ENCODE results near the gene NUDT2. TPM values are rescaled to one million over a fixed set of nuclear protein-coding genes. Genes with fewer than 3 reads are reported as not detected.

Gene NUDT2
- polyA plus RNA-seq, 1 donor from 2014 or later: 62.6 TPM

GRCh38 chr9:34382054-34382453 lies 52.7 kb downstream of the NUDT2 start:
- no peak overlapping the region for H2AFZ ChIP-seq (ENCODE audit: low read depth, low read length)
- TF ChIP-seq RAD21 (conservative IDR thresholded peaks at IDR 0.05) (no peak), EP300 (conservative IDR thresholded peaks at IDR 0.05; ENCODE audit: poor library complexity, severe bottlenecking) (no peak), TAF1 (IDR thresholded peaks at IDR 0.05; ENCODE audit: low read depth) (no peak), EZH2 (IDR thresholded peaks at IDR 0.05; ENCODE audit: borderline replicate concordance, insufficient read depth, low read length, poor library complexity, severe bottlenecking) (no peak), MXI1 (conservative IDR thresholded peaks at IDR 0.05; ENCODE audit: poor library complexity, severe bottlenecking) (no peak), SMC3 (conservative IDR thresholded peaks at IDR 0.05; ENCODE audit: poor library complexity) (no peak), POLR2AphosphoS5 (IDR thresholded peaks at IDR 0.05) (no peak)
- TF ChIP-seq, protein P1, sequence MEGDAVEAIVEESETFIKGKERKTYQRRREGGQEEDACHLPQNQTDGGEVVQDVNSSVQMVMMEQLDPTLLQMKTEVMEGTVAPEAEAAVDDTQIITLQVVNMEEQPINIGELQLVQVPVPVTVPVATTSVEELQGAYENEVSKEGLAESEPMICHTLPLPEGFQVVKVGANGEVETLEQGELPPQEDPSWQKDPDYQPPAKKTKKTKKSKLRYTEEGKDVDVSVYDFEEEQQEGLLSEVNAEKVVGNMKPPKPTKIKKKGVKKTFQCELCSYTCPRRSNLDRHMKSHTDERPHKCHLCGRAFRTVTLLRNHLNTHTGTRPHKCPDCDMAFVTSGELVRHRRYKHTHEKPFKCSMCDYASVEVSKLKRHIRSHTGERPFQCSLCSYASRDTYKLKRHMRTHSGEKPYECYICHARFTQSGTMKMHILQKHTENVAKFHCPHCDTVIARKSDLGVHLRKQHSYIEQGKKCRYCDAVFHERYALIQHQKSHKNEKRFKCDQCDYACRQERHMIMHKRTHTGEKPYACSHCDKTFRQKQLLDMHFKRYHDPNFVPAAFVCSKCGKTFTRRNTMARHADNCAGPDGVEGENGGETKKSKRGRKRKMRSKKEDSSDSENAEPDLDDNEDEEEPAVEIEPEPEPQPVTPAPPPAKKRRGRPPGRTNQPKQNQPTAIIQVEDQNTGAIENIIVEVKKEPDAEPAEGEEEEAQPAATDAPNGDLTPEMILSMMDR (IDR thresholded peaks at IDR 0.05; ENCODE audit: poor library complexity, severe bottlenecking): no peak
- TF ChIP-seq, protein P2, sequence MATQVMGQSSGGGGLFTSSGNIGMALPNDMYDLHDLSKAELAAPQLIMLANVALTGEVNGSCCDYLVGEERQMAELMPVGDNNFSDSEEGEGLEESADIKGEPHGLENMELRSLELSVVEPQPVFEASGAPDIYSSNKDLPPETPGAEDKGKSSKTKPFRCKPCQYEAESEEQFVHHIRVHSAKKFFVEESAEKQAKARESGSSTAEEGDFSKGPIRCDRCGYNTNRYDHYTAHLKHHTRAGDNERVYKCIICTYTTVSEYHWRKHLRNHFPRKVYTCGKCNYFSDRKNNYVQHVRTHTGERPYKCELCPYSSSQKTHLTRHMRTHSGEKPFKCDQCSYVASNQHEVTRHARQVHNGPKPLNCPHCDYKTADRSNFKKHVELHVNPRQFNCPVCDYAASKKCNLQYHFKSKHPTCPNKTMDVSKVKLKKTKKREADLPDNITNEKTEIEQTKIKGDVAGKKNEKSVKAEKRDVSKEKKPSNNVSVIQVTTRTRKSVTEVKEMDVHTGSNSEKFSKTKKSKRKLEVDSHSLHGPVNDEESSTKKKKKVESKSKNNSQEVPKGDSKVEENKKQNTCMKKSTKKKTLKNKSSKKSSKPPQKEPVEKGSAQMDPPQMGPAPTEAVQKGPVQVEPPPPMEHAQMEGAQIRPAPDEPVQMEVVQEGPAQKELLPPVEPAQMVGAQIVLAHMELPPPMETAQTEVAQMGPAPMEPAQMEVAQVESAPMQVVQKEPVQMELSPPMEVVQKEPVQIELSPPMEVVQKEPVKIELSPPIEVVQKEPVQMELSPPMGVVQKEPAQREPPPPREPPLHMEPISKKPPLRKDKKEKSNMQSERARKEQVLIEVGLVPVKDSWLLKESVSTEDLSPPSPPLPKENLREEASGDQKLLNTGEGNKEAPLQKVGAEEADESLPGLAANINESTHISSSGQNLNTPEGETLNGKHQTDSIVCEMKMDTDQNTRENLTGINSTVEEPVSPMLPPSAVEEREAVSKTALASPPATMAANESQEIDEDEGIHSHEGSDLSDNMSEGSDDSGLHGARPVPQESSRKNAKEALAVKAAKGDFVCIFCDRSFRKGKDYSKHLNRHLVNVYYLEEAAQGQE (IDR thresholded peaks at IDR 0.05; ENCODE audit: borderline replicate concordance): no peak
- H3K4me3 ChIP-seq (ENCODE audit: low read length): no peak overlapping the region
- no peak overlapping the region for H3K9ac ChIP-seq (ENCODE audit: low read length)
- H3K4me2 ChIP-seq (ENCODE audit: low read length): no peak overlapping the region
- H3K79me2 ChIP-seq (replicated peaks; ENCODE audit: insufficient read depth, low read length): no peaks in the 10 kb centered on the region
- H3K9me3 ChIP-seq (ENCODE audit: low read length): no peaks in the 10 kb centered on the region
- H4K20me1 ChIP-seq (ENCODE audit: insufficient read depth): no peaks in the 10 kb centered on the region
- no peaks in the 10 kb centered on the region for H3F3A ChIP-seq (ENCODE audit: insufficient read depth, low read length, poor library complexity, severe bottlenecking)
- H3K27ac ChIP-seq (ENCODE audit: low read length): no peak overlapping the region
- H3K36me3 ChIP-seq (ENCODE audit: insufficient read depth, low read length): no peaks in the 10 kb centered on the region
- no peaks in the 10 kb centered on the region for H3K9me2 ChIP-seq (ENCODE audit: insufficient read depth, low read length)
- H3K27me3 ChIP-seq (ENCODE audit: insufficient read depth, low read depth, low read length): peaks cover 26% of the 10 kb centered on the region

DNA sequence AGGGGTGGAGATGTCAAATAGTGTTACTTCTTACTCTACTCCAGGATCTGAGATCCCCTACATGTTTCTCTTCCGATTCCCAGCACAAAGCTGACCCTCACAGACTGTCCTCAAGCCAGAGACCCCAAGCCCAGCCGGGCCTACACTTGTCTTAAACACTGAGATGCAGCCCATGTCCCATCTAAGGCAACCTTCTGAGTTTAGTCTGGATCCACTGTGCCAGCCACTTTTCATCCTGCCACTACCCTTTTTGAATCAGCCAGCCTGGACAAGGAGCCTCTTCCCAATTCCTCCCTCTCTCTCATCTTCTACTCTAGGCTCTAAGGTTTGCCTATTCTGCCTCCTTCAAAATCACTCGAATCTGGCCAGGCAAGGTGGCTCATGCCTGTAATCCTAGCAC lies 53.5 kb downstream of the NUDT2 start:
- Histone ChIP-seq H3K4me3 (ENCODE audit: low read length) (no peak overlapping the region), H3K79me2 (replicated peaks; ENCODE audit: insufficient read depth, low read length) (no peaks in the 10 kb centered on the region), H3K27me3 (ENCODE audit: insufficient read depth, low read depth, low read length) (peaks cover 26% of the 10 kb centered on the region), H2AFZ (ENCODE audit: low read depth, low read length) (no peak overlapping the region), H3K9me2 (ENCODE audit: insufficient read depth, low read length) (no peaks in the 10 kb centered on the region), H3F3A (ENCODE audit: insufficient read depth, low read length, poor library complexity, severe bottlenecking) (no peaks in the 10 kb centered on the region), H3K9ac (ENCODE audit: low read length) (no peak overlapping the region), H3K36me3 (ENCODE audit: insufficient read depth, low read length) (no peaks in the 10 kb centered on the region), H3K9me3 (ENCODE audit: low read length) (no peaks in the 10 kb centered on the region), H4K20me1 (ENCODE audit: insufficient read depth) (no peaks in the 10 kb centered on the region), H3K27ac (ENCODE audit: low read length) (no peak overlapping the region), H3K4me2 (ENCODE audit: low read length) (no peak overlapping the region)
- TF ChIP-seq EZH2 (IDR thresholded peaks at IDR 0.05; ENCODE audit: borderline replicate concordance, insufficient read depth, low read length, poor library complexity, severe bottlenecking) (no peak), TAF1 (IDR thresholded peaks at IDR 0.05; ENCODE audit: low read depth) (no peak)

GRCh38 chr9:34383904-34384303 lies 54.5 kb downstream of the NUDT2 start:
- no peak overlapping the region for H3K4me2 ChIP-seq (ENCODE audit: low read length)
- no peak overlapping the region for H3K9ac ChIP-seq (ENCODE audit: low read length)
- H3K79me2 ChIP-seq (replicated peaks; ENCODE audit: insufficient read depth, low read length): no peaks in the 10 kb centered on the region
- peaks cover 26% of the 10 kb centered on the region for H3K27me3 ChIP-seq (ENCODE audit: insufficient read depth, low read depth, low read length)
- no peak overlapping the region for H3K27ac ChIP-seq (ENCODE audit: low read length)
- H3K36me3 ChIP-seq (ENCODE audit: insufficient read depth, low read length): no peaks in the 10 kb centered on the region
- H4K20me1 ChIP-seq (ENCODE audit: insufficient read depth): no peaks in the 10 kb centered on the region
- no peak overlapping the region for H2AFZ ChIP-seq (ENCODE audit: low read depth, low read length)
- H3F3A ChIP-seq (ENCODE audit: insufficient read depth, low read length, poor library complexity, severe bottlenecking): no peaks in the 10 kb centered on the region
- no peaks in the 10 kb centered on the region for H3K9me3 ChIP-seq (ENCODE audit: low read length)
- H3K9me2 ChIP-seq (ENCODE audit: insufficient read depth, low read length): no peaks in the 10 kb centered on the region
- TF ChIP-seq SMC3 (conservative IDR thresholded peaks at IDR 0.05; ENCODE audit: poor library complexity) (no peak), EZH2 (IDR thresholded peaks at IDR 0.05; ENCODE audit: borderline replicate concordance, insufficient read depth, low read length, poor library complexity, severe bottlenecking) (no peak), TAF1 (IDR thresholded peaks at IDR 0.05; ENCODE audit: low read depth) (no peak), EP300 (conservative IDR thresholded peaks at IDR 0.05; ENCODE audit: poor library complexity, severe bottlenecking) (no peak), POLR2AphosphoS5 (IDR thresholded peaks at IDR 0.05) (no peak), RAD21 (conservative IDR thresholded peaks at IDR 0.05) (no peak), MXI1 (conservative IDR thresholded peaks at IDR 0.05; ENCODE audit: poor library complexity, severe bottlenecking) (no peak)
- TF ChIP-seq, protein P1 (IDR thresholded peaks at IDR 0.05; ENCODE audit: poor library complexity, severe bottlenecking): no peak
- TF ChIP-seq, protein P2 (IDR thresholded peaks at IDR 0.05; ENCODE audit: borderline replicate concordance): no peak
- H3K4me3 ChIP-seq (ENCODE audit: low read length): no peak overlapping the region

Data from neural cell (in vitro differentiated cells).